ENCODE data around the gene SPTA1. TPM values are rescaled to one million over a fixed set of nuclear protein-coding genes. Genes with fewer than 3 reads are reported as not detected.

SPTA1 gene
- total RNA-seq, 1 donor from 2014 or later = not detected

- Mint-ChIP-seq H3K4me3 (ENCODE audit: unreplicated experiment) (no peak overlapping the region), H3K9me3 (ENCODE audit: low read depth) (no peaks in the 10 kb centered on the region), H3K36me3 (ENCODE audit: low read depth) (no peaks in the 10 kb centered on the region), H3K27ac (ENCODE audit: unreplicated experiment) (no peak overlapping the region), H3K4me1 (ENCODE audit: low read depth) (no peaks in the 10 kb centered on the region), H3K27me3 (ENCODE audit: low read depth) (peaks cover 7% of the 10 kb centered on the region)
- DNase-seq (ENCODE audit: low spot score) = no peak
- TF ChIP-seq CTCF (IDR thresholded peaks at IDR 0.05) = no peak
These were observed 42.2 kb upstream of the SPTA1 start for GRCh38 chr1:158728510-158729225.

- H3K4me3 Mint-ChIP-seq (ENCODE audit: unreplicated experiment) = no peak overlapping the region
- H3K36me3 Mint-ChIP-seq (ENCODE audit: low read depth) = no peaks in the 10 kb centered on the region
- DNase-seq (ENCODE audit: low spot score) = no peak
- TF ChIP-seq CTCF (IDR thresholded peaks at IDR 0.05) = no peak
- H3K27ac Mint-ChIP-seq (ENCODE audit: unreplicated experiment) = no peak overlapping the region
- H3K4me1 Mint-ChIP-seq (ENCODE audit: low read depth) = no peaks in the 10 kb centered on the region
- peaks cover 13% of the 10 kb centered on the region for H3K27me3 Mint-ChIP-seq (ENCODE audit: low read depth)
- no peaks in the 10 kb centered on the region for H3K9me3 Mint-ChIP-seq (ENCODE audit: low read depth)
These were observed 37.9 kb upstream of the SPTA1 start for GRCh38 chr1:158724442-158724841.

DNA sequence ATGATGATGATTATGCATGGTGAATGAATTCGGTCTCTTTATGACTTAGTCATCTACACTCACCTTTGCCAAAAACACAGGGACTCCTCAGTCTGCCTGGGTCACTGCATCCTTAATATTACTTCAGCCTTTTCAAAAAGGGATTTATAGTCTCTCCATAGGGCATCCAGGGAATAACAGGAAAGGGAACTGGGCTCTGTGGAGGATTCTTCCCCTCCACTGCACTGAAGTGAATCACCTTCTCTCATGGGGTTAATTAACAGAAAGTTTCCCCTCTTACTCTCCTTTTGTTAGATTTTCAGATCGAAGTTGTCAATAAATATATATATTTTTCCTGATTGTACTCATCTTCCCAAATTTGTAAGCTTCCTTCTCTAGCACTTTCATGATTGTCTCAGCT lies 34.1 kb upstream of the SPTA1 start, which contains the start of gene OR6K3:
OR6K3 (minus strand) TSS at position 101 of the 400 bp plus-strand sequence. CDS start 2,605 bp downstream, outside the sequence.
- Mint-ChIP-seq H3K9me3 (ENCODE audit: low read depth) (no peaks in the 10 kb centered on the region), H3K36me3 (ENCODE audit: low read depth) (no peaks in the 10 kb centered on the region), H3K27me3 (ENCODE audit: low read depth) (peaks cover 10% of the 10 kb centered on the region), H3K27ac (ENCODE audit: unreplicated experiment) (no peak within 1 kb of the TSS), H3K4me1 (ENCODE audit: low read depth) (no peaks in the 10 kb centered on the region), H3K4me3 (ENCODE audit: unreplicated experiment) (no peak within 1 kb of the TSS)
- TF ChIP-seq CTCF (IDR thresholded peaks at IDR 0.05) = no peak
- no peak for DNase-seq (ENCODE audit: low spot score)

DNA sequence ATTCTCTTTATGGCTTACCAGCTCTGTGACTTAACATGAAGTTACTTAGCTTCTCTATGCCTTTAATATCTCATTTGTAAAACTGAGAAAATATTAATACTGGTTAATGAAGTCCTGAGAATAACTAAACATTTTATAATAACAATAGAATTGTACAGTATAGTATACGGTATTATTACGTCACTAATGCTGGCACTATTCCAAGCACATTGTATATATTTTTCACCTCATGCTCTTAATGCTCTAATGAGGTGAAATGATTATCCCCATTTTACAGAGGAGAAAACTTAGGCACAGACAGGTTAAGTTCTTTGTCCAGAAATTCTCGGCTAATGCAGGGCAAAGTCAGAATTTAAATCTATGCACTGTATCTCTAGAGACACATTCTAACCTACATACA lies 33.1 kb upstream of the SPTA1 start:
- DNase-seq (ENCODE audit: low spot score) = no peak

GRCh38 chr1:158717344-158717743 lies 30.8 kb upstream of the SPTA1 start:
- Mint-ChIP-seq H3K27ac (ENCODE audit: unreplicated experiment) (no peak overlapping the region), H3K36me3 (ENCODE audit: low read depth) (no peaks in the 10 kb centered on the region)

More for the DNA sequence above, 33.1 kb upstream of the SPTA1 start:
- Mint-ChIP-seq H3K27ac (ENCODE audit: unreplicated experiment) (no peak overlapping the region), H3K4me3 (ENCODE audit: unreplicated experiment) (no peak overlapping the region), H3K36me3 (ENCODE audit: low read depth) (no peaks in the 10 kb centered on the region), H3K27me3 (ENCODE audit: low read depth) (peaks cover 12% of the 10 kb centered on the region), H3K4me1 (ENCODE audit: low read depth) (no peaks in the 10 kb centered on the region), H3K9me3 (ENCODE audit: low read depth) (no peaks in the 10 kb centered on the region)
- no peak for TF ChIP-seq CTCF (IDR thresholded peaks at IDR 0.05)

More at GRCh38 chr1:158717344-158717743, 30.8 kb upstream of the SPTA1 start:
- TF ChIP-seq CTCF (IDR thresholded peaks at IDR 0.05) = no peak
- no peak for DNase-seq (ENCODE audit: low spot score)
- H3K4me1 Mint-ChIP-seq (ENCODE audit: low read depth) = no peaks in the 10 kb centered on the region
- H3K27me3 Mint-ChIP-seq (ENCODE audit: low read depth) = peaks cover 12% of the 10 kb centered on the region
- H3K4me3 Mint-ChIP-seq (ENCODE audit: unreplicated experiment) = no peak overlapping the region
- H3K9me3 Mint-ChIP-seq (ENCODE audit: low read depth) = no peaks in the 10 kb centered on the region
